AG04449 (cell line): ENCODE results near the gene KRTAP20-3.

Experiments used
- CTCF ChIA-PET: fragments of 350-600 bp; formaldehyde crosslinking; extraction: SDS; loops from one replicate; lab custom pipeline; 2021; ENCODE audit warnings: antibody characterized with exemption; lab: Yijun Ruan, JAX
- POLR2A ChIA-PET: fragments of 400-600, 350-600 bp; formaldehyde crosslinking; extraction: SDS; loops from one replicate; lab custom pipeline; 2020; ENCODE audit warnings: antibody characterized with exemption, inconsistent platforms; lab: Yijun Ruan, JAX
- DNase-seq: peaks from one replicate; pipeline ENCODE4 v3.0.0-alpha.2; 2010; ENCODE audit warnings: low read depth, low spot score
- H3K4me3 ChIP-seq: 2 replicates; pipeline ENCODE4 v1.5.1; 2011; ENCODE audit warnings: low read depth, mild to moderate bottlenecking, control low read depth, low read length
- TF ChIP-seq, protein P1 (sequence below): IDR thresholded peaks from one replicate; pipeline ENCODE4 v1.5.1; 2011; ENCODE audit warnings: mild to moderate bottlenecking, moderate library complexity, low read length, control low read depth, inconsistent platforms; ENCODE audit not compliant: insufficient read depth; ENCODE audit errors: missing control alignments

The KRTAP20-3 gene

GRCh38 chr21:30689822-30690221 is 47.2 kb downstream of the KRTAP20-3 start:
- ChIA-PET CTCF (no interaction called here), POLR2A (no interaction called here)
- TF ChIP-seq, protein P1, sequence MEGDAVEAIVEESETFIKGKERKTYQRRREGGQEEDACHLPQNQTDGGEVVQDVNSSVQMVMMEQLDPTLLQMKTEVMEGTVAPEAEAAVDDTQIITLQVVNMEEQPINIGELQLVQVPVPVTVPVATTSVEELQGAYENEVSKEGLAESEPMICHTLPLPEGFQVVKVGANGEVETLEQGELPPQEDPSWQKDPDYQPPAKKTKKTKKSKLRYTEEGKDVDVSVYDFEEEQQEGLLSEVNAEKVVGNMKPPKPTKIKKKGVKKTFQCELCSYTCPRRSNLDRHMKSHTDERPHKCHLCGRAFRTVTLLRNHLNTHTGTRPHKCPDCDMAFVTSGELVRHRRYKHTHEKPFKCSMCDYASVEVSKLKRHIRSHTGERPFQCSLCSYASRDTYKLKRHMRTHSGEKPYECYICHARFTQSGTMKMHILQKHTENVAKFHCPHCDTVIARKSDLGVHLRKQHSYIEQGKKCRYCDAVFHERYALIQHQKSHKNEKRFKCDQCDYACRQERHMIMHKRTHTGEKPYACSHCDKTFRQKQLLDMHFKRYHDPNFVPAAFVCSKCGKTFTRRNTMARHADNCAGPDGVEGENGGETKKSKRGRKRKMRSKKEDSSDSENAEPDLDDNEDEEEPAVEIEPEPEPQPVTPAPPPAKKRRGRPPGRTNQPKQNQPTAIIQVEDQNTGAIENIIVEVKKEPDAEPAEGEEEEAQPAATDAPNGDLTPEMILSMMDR: no peak
- DNase-seq: no peak
- H3K4me3 ChIP-seq: no peak overlapping the region
